DMS153 treated with DMSO at 0.1 percent for 48 hours (cell line): Measurements from ENCODE around the gene CXCR3.
"Not testable (repeated sequence)": the region's sequence is repeated elsewhere in the genome, so short reads cannot be mapped to it uniquely, and the experiment has no call there.

Experiments
- DNase-seq: peaks from one replicate; lab custom pipeline; 2025; ENCODE audit not compliant: unreplicated experiment; lab: John Stamatoyannopoulos, UW

The CXCR3 gene

DNA sequence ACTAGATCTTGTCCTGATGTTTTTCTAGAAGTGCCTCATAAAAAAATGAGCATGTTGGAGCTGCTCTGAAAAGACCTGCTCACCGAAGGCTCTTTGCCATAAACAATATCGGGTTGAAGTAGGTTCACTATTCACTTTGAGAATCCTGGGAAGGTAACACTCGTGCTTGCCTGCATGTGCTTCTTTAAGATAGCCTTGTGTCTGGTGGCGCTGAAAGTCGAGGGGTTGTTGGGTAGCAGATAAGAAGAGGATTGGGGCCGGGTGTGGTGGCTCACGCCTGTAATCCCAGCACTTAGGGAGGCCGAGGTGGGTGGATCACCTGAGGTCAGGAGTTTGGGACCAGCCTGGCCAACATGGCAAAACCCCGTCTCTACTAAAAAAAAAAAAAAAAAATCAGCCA lies 6.6 kb downstream of the CXCR3 start:
- not testable (repeated sequence) for DNase-seq

DNA sequence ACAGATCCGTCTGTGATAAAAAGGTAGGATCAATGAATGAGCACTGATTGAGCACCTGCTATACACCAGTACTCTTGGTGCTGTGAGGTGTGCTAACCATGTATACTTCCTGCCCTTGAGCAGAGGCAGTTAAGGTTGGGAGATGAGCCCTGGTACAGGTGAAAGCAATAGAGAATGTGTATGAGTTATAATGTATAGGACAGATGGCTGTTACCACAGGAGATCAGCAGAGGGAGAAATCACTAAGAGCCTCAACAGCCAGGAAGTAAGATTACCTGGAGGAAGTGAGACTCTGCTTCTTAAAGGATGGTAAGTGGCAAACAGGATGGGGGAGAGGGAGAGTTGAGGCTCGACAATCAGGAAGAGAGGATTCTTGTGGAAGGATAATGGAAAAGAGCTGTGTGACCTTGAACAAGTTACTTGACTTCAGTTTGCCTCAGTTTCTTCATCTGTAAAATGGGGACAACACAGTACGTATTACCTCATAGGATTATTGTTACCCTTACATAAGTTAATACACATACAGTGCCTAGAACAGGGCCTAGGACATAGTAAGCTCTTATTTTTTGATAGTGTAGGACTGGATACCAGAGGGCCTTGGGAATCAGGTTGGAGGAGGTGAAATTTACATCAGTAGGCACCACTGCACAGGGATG lies 9.1 kb downstream of the CXCR3 start:
- no peak for DNase-seq

DNA sequence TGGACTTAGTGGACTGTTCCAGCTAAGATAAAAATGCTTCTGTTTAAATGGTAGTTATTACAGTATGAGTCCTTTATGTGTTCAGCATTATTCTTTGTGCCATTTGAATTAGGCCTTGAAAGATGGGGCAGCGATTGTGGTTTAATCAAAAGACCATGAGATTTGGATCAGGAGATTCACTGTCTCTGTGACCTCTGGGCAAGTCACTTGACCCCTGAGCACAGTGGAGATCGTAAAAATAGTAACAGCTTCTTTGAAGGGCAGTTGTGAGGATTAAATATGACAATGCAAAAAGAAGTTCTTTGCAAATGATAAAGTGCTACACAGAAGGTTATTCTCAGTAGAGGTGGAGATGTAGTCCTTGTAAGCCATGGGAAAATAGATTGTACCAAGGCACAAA lies 10.8 kb downstream of the CXCR3 start:
- no peak for DNase-seq

DNA sequence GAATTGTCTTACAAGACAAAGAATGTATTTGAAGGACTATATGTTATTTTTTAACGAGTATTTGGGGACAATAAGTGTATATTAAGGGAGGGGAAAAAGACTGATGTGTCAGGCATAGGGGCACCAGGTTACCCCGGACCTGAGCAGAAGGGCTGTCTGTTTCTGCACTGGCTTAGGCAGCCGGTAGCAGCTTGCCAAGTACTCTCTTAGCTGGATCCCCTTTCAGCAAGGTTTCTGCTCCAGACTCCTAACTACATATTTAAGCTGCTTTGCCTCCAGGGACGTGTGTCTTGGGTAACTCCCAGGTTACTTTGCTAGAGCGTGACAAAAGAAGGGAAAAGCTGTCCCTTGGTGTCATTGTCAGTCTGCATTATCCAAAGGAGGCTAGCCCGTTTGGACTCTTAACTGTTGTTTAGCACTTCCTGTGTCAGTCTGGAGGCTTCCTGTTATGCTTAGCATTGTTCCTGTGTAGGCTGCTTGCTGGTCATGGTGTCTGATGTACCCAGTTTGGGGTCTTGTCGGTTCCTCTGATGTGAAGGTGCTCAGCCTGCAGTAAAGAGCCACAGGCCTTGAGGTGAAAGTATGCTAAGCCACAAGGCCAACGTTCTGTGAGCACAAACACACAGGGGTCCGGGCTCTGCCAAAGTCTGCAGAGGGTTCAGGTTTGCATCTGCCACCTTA lies 11.6 kb downstream of the CXCR3 start:
- no peak for DNase-seq

DNA sequence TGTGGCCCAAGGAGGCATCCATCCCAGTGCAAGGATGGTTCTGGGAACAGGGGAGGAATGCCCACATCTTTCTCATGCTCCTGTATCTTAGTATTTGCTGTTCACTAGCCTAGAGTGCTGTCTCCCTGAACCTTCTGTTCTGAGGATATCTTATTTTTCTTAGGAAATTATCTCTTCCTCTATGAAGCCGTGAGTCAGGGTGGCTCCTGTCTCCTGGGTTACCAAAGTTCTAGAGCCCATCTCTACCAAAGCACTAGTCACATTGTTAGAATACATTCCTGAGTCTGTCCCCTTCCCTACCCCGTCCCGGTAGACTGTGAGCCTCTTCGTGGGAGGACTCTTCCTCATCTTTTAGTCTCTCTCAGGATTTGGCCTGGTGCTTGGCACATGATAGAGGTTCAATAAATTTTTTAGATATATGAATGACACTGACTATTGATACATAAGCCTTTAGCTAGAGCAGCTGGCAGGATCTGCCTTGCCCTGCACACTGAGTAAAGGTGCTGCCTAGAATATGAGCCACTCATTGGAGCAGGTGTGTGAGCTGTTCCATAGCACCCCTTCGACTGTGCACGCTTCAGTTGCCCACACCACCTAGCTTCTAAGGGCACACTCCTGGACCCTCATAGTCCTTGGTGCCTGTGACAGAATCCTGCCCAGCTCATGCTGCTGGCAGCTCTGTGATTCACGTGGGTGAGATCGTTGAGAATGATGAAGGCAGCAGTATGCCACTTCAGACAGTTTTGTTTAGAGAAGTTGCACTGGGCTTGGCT lies 13.3 kb downstream of the CXCR3 start:
- DNase-seq = no peak

DNA sequence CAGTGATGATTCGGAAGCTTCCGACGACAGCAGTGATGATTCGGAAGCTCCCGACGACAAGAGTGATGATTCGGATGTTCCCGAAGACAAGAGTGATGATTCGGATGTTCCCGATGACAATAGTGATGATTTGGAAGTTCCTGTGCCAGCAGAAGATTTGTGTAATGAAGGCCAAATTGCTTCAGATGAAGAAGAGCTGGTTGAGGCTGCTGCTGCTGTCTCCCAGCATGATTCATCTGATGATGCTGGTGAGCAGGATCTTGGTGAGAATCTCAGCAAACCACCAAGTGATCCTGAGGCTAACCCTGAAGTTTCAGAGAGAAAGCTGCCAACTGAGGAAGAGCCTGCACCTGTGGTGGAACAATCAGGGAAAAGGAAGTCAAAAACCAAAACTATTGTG lies 14.2 kb downstream of the CXCR3 start:
- DNase-seq = no peak

DNA sequence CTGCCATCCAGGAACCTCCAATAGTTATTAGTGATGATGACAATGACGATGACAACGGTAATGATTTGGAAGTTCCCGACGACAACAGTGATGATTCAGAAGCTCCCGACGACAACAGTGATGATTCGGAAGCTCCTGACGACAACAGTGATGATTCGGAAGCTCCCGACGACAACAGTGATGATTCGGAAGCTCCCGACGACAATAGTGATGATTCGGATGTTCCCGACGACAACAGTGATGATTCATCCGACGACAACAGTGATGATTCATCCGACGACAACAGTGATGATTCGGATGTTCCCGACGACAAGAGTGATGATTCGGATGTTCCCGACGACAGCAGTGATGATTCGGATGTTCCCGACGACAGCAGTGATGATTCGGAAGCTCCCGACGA lies 14.7 kb downstream of the CXCR3 start:
- no peak for DNase-seq

DNA sequence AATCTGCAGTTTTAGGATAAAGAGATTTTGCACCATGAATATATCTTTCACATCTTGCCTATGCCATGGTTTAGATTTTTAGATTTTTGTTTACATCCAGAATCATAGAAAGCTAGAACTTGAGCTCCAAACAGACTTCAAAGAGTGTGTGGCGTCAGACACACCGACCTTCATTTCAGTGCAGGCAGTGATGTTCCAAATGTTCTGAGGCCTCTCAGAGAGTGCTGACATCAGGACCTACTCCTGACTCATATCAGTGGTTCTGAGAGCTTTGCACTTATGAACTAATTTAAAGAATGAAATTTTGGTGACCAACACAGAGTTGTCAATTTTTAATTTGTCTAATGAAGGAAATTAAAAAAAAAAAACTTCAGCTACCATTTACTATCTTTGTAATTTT lies 18.3 kb downstream of the CXCR3 start:
- DNase-seq = no peak

DNA sequence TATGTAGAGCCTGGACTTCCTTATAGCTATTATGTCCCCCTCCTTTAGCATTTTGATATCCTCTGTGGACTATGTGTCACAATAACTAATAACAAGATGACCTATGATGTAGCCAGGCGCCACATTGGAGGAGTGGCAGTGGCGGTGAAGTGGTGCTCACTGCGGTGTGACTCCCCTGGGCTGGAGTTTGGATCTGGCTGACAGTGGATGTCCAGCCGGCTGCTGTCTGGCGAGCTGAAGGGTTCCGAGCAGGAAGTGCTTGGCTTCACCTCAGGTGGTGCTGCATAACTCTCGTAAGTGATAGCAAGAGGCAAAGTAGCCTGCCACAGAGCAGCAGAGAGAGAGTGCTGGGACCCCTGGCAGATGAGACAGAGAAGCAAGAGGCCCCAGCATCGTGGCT lies 25.1 kb downstream of the CXCR3 start:
- DNase-seq = not testable (repeated sequence)

DNA sequence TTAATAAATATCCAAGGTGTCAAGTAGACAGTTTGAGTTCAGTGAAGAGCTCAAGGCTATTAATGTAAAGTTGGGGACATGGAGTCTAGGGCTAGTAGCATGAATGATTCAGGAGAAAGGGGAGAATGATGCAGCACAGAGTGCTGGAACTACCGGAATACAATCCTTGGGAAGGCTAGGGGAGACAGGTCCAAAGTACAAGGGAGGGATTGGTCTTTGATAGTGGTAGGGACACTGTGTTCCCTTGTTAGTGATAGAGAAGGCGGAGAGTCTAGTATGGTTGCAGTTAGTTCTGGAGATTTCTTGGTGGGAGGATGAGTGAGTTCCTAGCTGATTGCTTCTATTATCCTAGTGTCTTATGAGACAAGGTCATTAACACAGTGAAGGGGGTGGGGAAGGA lies 31.4 kb downstream of the CXCR3 start:
- DNase-seq = no peak

DNA sequence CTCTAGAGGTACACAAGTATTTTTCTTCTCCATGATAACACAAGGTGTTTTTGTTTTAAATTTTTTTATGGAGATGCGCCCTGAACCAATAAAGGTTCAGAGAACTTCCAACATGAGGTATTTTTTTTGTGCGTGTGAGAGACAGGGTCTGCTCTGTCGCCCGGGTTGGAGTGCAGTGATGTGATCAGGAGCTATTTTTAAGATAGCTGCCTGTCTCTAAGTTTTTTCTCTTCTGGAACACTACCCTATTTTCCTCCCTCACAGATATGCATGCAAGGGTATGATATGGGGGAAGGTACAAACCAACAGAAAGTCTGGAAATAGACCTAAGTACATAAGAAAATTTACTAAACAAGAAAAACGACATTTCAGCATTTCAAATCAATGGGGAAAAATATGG lies 37.1 kb downstream of the CXCR3 start:
- no peak for DNase-seq

DNA sequence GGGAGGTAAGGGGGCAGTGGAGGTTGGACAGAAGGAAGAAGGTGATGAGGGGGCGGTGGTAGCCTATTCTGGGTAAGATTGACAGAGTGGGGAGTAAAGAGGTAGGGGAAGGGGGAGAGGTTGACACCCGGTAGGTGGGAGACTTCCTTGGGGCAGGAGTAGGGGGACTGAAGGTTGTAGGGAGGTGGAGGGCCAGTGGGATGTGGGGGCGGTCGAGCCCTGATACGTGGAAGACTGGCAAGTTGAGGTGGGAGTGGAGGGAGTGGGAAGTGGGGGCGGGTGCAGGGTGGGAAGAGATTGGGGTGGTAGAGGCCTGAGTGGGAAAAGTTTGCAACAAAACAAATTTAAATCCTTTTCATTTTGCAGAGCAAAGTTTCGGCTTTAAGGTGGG lies 38.3 kb downstream of the CXCR3 start:
- DNase-seq = no peak

DNA sequence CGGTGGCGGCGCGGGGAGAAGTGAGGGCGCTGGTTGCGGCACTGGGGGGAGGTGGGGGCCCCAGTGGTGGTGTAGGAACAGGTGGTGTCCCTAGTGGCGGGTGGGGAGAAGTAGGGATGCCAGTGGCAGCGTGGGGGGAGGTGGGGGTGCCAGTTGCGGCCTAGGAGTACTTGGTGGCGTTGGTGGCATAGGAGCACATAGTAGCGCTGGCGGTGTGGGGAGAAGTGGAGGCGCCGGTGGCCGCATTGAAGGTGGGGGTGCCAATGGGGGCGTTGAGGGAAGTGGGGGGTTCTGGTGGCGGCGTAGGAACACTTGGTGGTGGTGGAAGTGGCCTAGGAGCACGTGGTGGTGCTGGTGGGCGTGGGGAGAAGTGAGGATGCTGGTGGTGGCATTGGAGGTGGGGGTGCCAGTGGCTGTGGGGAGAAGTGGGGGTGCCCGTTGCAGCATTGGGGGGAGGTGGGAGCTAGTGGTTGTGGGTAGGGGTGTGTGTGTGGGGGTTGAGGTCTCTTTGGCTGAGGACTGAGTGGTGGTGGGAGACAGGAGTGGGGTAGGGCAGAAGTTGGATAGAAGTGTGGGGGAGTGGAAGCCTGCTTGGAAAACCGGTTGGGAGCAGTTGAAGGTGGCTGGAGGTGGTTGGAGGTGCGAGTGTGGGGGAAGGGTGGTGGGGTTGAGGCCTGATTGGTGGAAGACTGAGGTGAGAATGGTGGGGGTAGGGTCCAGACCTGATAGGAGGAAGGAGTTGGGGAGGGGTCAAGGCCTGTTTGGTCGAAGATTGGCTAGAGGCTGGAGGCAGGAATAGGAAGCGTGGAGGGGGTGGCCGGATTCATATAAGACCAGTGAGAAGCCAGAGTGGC lies 38.9 kb downstream of the CXCR3 start:
- no peak for DNase-seq

DNA sequence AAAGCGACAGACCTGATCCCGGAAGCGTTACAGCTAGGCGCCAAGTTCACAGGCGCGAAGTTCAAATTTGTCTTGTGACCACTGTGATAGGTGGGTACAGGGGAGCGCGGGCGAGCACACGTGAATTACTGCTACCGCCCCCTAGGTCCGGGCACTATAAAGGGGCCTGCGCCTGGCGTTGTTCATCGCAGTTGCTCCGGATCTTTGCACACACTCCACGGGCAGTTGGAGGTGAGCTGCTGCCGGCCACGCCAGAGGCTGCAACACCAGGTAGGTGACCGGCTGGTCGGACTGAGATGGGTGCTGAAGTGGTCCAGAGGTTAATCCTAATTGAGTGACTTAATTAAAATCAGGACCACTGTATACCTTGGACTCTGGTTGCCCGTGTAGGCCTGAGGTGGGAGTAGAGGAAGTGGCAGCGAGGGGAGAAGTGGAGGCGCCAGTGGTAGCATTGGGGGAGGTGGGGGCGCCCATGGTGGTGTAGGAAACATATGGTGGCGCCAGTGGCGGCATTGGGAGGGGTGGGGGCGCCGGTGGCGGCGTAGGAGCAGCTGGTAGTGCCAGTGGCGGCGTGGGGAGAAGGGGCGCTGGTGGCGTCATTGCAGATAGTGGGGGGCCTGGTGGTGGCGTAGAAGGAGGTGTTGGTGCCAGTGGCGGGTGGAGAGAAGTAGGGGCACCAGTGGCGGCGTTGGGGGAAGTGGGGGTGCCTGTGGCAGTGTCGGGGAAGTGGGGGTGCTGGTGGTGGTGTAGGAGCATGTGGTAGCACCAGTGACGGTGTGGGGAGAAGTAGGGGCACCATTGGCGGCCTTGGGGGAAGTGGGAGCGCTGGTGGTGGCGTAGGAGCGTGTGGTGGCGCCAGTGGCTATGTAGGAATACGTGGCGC lies 39.8 kb downstream of the CXCR3 start, which contains the start of gene GCNA:
Gene GCNA, plus strand, starts transcription at position 185 of the 883 bp plus-strand sequence. CDS start 2,385 bp downstream, outside the sequence.
- no peak for DNase-seq

DNA sequence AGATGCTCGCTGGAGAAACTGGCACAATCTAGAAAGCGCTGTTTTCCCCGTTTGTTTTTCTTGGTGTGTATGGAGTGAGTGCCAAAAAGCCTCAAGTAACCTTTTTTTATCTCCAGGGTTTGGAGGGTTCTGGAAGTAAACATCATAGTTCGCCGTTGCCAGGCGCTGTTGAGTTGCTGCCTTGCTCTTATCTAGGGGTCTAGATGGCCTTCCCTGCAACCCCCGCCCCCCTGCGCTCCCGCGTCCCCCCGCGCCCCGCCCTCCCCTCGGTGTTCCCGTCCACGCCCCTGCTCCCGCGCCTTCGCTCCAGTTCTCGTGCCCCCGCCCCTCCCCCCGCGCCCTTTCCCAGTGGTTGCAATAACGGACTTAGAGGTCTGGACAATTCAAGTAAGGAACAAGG lies 40.6 kb downstream of the CXCR3 start:
- DNase-seq = no peak

DNA sequence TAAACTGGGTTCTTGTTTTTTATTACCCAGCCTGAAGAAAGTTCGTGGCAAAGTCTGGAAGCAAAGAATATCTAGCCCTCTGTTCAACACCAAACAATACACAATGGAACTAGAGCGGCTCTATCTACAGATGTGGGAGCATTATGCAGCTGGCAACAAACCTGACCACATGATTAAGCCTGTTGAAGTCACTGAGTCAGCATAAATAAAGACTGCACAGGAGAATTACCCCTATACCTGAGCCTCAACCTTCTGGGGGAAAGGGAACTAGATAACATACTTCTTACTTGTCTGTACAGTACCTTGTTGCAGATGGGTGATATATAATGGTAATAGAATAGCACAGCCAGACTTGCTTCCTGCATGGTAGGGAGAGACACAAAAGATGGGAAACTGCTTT lies 44.7 kb downstream of the CXCR3 start:
- DNase-seq = no peak

DNA sequence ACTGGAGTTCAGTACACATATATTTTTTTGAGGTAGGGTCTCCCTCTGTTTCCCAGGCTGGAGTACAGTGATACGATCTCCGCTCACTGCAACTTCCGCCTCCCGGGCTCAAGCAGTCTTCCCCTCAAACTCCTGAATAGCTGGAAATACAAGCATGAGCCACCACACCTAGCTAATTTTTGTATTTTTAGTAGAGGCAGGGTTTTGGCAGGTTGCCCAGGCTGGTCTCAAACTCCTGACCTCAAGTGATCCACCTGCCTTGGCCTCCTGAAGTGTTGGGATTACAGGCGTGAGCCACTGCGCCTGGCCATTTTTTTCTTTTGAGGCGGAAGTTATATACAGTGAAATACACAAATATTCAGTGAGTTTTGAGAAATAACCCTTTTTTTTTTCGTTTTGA lies 46.9 kb downstream of the CXCR3 start:
- not testable (repeated sequence) for DNase-seq
